Stimulated activated CD4-positive, alpha-beta T cell treated with anti-CD3 and anti-CD28 coated beads, Interleukin-1b, Interleukin-23, amount 100 ng/mL, for 1 hour (primary cell): Measurements from ENCODE around the gene TANC1.
A peak's percentile ranks its signal among the peaks of the same experiment; 100 is the strongest.

Experiments used
- DNase-seq, 2 donors: peaks; one replicate each; pipeline ENCODE4 v3.0.0-alpha.2; 2020; ENCODE audit warnings: low read depth in 2 of 2

TANC1 gene

DNA sequence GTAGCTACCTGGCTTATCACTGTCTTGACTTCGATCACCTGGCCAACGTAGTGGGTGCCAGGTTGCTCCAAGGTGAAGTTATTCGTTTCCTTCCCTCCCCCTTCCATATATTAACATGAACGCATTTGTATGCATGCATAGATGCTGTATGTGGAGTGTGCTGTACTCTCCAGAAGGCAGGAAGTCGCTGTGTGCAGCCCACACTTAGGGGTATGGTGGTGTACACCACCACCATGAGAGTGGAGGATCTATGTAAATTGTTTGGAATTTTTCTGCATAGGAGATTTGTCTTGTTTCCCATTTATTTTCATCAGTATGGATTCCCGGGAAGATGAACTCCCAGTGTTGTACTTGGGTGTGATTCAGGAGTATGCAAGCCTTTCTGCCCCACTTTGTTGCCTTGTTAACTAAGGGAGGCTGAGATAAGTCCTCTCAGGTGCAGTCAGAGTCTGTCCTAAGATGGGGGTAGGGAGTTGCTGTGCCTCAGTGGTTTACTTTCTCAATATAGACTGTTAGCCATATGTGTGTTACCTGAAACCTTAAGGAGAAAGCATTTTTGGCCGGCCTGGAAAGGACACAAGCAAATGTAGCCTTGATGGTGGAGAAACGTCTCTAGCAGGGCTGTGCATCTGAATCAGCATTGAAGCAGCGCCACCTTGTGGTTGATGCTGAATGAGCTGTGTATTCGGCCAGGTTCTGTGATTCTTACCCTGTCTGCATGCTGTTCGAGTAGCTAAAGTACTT is 149.8 kb downstream of the TANC1 start:
- peak; percentile 22 to 67 for DNase-seq

- DNase-seq, result no peak
Measured at GRCh38 chr2:159118859-159119500, 150.5 kb downstream of the TANC1 start.

DNA sequence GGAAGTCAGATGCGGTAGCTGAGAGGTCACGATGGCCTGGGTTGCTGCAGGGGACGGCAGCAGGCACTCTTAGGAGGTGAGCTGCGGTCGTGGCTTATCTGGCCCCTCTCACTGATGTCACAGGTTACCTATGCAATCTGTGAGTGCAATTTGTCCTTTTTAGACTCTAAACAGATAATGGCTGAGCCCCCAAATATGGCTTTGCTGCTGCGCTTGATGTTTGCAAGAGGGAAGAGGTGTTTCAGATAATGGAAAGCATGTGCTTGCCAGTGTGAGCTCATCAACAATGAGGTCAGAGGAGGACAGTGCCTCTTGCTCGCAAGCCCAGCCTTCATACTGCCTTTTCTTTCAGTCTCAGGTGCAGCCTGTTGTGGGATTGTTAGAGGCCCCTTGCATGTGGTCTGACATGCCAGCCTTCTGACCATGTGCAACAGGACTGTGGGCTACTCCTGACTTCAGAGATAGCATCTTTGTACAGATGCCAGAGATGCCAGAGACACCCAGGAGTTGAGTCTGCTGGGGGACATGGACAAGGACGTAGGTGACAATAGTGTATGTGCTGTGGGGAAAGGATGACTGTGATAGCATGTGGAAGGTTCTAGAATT is 151.3 kb downstream of the TANC1 start:
- DNase-seq, result no peak

- no peak for DNase-seq
Measured at GRCh38 chr2:159123786-159124185, 155.3 kb downstream of the TANC1 start.

GRCh38 chr2:159124441-159124911 is 156.0 kb downstream of the TANC1 start:
- DNase-seq, result no peak

DNA sequence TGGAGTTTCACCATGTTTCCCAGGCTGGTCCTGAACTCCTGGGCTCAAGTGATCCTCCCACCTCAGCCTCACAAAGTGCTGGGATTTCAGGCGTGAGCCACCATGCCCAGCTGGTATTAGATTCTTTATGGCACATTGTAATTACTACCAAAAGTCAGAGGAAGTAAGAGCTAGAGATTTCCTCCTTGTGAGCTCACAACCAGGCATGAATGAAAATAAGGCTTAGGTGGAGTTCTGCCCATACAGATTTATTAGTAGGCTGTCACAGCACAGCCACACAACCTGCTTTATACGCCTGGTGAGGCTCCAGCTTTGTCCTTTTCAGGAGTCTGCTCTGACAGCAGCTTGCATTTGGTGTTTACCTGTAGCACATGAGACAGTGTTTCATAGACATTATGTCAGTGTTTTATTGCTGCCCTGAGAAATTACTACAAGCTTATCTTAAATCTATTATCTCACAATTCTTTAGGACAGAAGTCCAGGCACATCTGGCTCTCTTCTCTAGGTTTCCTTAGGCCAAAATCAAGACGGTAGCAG is 156.6 kb downstream of the TANC1 start:
- no peak for DNase-seq

GRCh38 chr2:159125858-159126257 is 157.4 kb downstream of the TANC1 start:
- DNase-seq, result no peak

GRCh38 chr2:159126432-159127022 is 158.1 kb downstream of the TANC1 start:
- no peak for DNase-seq

DNA sequence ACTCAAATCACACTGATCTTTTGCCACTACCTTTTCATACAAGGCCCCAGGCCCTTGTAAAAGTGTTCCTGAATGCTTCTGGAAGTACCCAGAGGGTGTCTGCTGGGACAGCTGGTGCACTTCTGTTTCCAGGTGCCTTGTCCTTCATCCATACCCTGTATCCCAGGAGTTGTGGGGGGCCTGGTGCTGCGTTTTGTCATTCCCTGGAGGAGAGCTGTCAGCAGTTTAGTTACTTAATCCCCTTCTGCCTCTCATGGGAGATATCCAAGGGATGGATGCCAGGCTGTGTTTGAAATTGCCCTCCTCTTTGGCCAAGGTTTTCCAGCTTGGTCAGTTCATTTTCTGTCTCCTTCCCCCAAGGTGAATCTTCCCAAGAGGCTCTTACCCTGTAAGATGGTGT is 159.8 kb downstream of the TANC1 start:
- DNase-seq, result no peak

DNA sequence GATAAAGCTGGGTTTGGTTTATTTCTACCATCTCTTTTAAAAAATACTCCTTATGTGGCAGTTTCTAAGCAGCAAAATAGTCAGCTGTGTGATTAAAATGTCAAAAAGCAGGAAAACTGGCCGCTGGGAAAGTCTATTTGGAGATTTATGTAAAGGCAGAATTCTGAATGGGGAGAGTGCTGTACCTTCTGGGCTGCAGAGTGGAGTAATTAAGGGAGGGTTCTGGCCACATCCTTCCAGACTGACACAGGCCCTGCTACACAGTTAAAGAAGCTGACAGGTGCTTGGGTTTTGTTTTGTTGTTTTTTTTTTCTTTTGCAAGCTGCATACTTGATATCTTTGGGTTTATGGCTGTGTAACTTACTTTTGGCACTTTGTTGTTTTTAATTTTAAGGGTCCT is 160.8 kb downstream of the TANC1 start:
- no peak for DNase-seq

GRCh38 chr2:159129824-159130223 is 161.4 kb downstream of the TANC1 start:
- no peak for DNase-seq

DNA sequence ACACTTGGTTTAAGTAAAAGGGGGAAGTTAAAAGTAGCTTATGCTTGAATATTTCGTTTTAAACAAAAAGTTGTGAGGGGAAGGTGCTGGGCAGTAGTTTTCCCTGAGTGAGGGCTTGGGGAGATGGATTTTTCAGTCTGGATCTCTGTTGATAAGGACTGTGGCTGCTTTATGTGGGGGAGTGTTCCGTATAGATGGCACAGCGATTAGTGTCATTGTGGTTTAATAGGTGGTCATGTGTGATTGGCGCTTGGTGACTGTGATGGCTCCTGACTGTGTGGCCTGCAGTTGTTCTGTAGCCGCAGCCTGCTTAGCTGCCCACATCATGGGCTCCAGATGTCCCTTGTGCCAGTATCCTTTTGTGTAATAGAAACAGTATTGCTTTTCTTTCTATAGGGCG is 161.9 kb downstream of the TANC1 start:
- DNase-seq, result no peak

- no peak for DNase-seq
Measured at GRCh38 chr2:159131267-159131913, 162.9 kb downstream of the TANC1 start.

GRCh38 chr2:159131914-159132281 is 163.5 kb downstream of the TANC1 start:
- no peak for DNase-seq

GRCh38 chr2:159133797-159134196 is 165.4 kb downstream of the TANC1 start:
- DNase-seq, result no peak

DNA sequence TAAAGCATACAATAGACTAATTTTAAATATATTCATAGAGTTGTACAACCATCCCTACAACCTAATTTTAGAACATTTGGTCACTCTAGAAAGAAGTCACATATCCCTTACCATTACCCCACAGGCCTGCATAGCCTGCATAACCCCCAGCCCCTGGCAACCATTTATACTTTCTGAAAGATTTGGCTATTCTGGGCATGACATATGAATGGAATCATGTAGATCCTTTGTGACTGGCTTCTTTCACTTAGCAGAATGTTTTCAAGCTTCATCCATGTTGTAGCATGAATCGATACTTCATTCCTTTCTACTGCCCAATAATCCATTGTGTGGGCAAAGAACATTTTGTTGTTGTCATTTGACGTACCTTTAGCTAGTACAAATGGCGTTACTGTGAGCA is 166.5 kb downstream of the TANC1 start:
- DNase-seq, result no peak

DNA sequence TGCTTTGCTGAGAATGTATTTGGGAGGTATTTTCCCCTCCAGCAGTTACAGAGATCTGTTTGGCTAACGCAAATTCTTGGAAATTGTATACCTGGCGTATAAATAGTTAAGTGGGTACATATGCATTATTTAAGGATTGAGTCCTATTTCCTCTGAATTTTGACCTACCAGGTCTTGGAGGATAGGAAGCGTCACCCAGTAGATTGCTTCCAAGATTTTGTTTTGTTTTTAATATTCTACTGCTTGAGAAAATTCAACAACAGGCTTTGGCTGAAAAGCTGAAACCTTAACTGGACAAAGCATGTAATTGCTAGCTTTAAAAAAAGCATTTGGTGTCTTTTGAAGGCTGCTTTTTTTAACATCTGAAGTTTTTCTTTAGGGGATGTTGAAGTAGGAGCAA is 168.0 kb downstream of the TANC1 start:
- DNase-seq, result no peak

- DNase-seq, result no peak
Measured at GRCh38 chr2:159137511-159138241, 169.2 kb downstream of the TANC1 start.

DNA sequence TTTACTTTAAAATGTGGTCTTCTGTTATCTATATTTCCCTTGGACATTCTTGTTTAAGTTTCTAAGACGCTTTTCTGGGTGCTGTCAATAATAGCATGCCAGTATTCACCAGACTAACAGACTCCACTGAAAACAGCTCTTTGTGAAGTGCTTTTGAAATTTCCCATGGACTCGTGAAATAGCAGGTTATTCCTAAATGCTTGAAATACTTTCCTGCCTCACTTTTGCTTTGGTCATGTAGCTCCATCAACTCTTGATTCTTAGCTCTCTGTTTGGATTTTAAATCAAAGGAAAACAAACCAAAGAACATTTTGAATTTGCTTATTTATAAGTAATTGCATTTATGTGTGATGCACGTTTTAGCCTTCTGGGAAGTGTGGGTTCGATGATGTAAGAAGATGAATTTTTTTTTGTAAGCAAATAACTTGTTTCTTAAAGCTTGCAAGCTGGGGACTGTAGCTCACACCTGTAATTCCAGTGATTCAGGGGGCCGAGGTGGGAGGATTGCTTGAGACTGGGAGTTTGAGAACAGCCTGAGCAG is 170.3 kb downstream of the TANC1 start:
- DNase-seq, result no peak

- no peak for DNase-seq
Measured at GRCh38 chr2:159139216-159139933, 170.9 kb downstream of the TANC1 start.
